Fibroblast of skin of scalp (primary cell): ENCODE data around the gene ZNF483.
"Not testable (repeated sequence)": the region's sequence is repeated elsewhere in the genome, so short reads cannot be mapped to it uniquely, and the experiment has no call there.

ENCODE experiments used
- DNase-seq: peaks from one replicate; pipeline ENCODE4 v3.0.0-alpha.2; 2013

The ZNF483 gene

GRCh38 chr9:111610845-111611244, 85.9 kb downstream of the ZNF483 start:
- DNase-seq: no peak

GRCh38 chr9:111613436-111614040, 88.6 kb downstream of the ZNF483 start:
- no peak for DNase-seq

- DNase-seq: no peak
Observed at GRCh38 chr9:111615928-111616327, 90.9 kb downstream of the ZNF483 start.

GRCh38 chr9:111617349-111617748, 92.4 kb downstream of the ZNF483 start:
- DNase-seq: not testable (repeated sequence)

GRCh38 chr9:111621895-111622480, 97.0 kb downstream of the ZNF483 start:
- peak; percentile 47 for DNase-seq

GRCh38 chr9:111622626-111623025, 97.6 kb downstream of the ZNF483 start:
- DNase-seq: peak; percentile 74
